H1 (cell line): ENCODE data around the gene MXRA8.

Experiments
- BCL11A ChIP-seq, 2 experiments: IDR thresholded peaks; one replicate each; pipeline ENCODE4 v1.6.1; 2011; ENCODE audit warnings: low read depth in 2 of 2, low read length in 2 of 2, mild to moderate bottlenecking in 2 of 2
- CEBPB ChIP-seq: IDR thresholded peaks from 2 replicates; pipeline ENCODE4 v1.6.1; 2012; ENCODE audit warnings: low read depth, low read length
- CTCF ChIP-seq, 3 experiments: IDR thresholded peaks; 1 replicate in 2 of 3; 2 replicates in 1 of 3; pipeline versions ENCODE4 v1.5.1 to v1.6.1; 2011; ENCODE audit warnings: low read length in 3 of 3, mild to moderate bottlenecking in 3 of 3, inconsistent platforms in 2 of 3, low read depth in 1 of 3, moderate library complexity in 1 of 3; ENCODE audit not compliant: insufficient read depth in 1 of 3; ENCODE audit errors: control extremely low read depth in 1 of 3
- MAFK ChIP-seq: IDR thresholded peaks from 2 replicates; pipeline ENCODE4 v1.6.1; 2012; ENCODE audit warnings: low read depth, mild to moderate bottlenecking, improper control_type of control experiment, low read length
- RAD21 ChIP-seq, 2 experiments: IDR thresholded peaks in 1 of 2; conservative IDR thresholded peaks in 1 of 2; 2 replicates each; pipeline ENCODE4 v1.6.1; 2011; ENCODE audit warnings: low read depth in 2 of 2, low read length in 2 of 2, improper control_type of control experiment in 1 of 2, inconsistent platforms in 1 of 2, mild to moderate bottlenecking in 1 of 2, moderate library complexity in 1 of 2
- RFX5 ChIP-seq: IDR thresholded peaks from 2 replicates; pipeline ENCODE4 v1.6.1; 2011; ENCODE audit warnings: low read depth, low read length, improper control_type of control experiment, borderline replicate concordance
- RXRA ChIP-seq: IDR thresholded peaks from 2 replicates; pipeline ENCODE4 v1.6.1; 2011; ENCODE audit warnings: low read depth, mild to moderate bottlenecking, low read length, moderate library complexity; ENCODE audit not compliant: insufficient read depth
- TCF12 ChIP-seq: IDR thresholded peaks from 2 replicates; pipeline ENCODE4 v1.6.1; 2011; ENCODE audit warnings: low read depth, mild to moderate bottlenecking, low read length
- TF ChIP-seq, protein P1 (sequence below): IDR thresholded peaks from 2 replicates; pipeline ENCODE4 v1.6.1; 2011; ENCODE audit warnings: low read depth, mild to moderate bottlenecking, low read length; ENCODE audit not compliant: insufficient read depth

DNA sequence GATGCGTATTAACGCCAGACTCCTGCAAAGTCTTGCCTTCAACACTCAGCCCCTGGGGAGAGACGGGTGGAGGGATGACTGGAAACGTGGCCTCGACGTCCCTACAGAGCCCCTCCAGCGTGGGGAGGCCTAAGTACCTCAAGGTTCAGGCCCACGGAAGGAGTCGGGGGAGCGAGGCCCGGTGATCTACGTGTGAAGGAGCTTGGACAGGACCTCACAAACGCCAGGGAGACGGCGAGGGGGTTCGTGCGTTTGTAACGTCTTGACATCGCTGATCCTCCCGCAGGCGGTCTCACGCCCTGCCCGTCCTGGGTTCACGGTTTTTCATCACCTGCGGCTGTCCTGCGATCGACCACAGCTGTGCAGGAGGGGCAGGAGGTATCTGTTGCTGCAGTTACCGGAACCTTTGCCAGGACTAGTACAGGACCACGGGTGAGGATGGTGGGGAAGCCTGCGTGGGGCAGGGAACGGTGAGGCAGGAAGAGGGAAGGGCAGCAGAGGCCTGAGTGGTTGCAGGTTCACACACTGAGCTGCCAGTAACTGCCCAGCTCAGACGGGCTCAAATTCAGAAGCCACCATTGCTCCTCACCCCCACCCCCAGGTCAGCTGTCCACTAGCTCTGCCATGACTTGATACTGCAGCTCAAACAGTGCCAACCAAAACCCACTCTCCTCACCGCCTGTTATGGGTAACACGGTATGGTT, 41.7 kb upstream of the MXRA8 start:
- no peak for TF ChIP-seq CTCF (IDR thresholded peaks at IDR 0.05; ENCODE audit: control extremely low read depth in 1 of 3, insufficient read depth in 1 of 3, low read depth in 1 of 3, low read length in 3 of 3)
- TF ChIP-seq CEBPB = no peak
- no peak for TF ChIP-seq RFX5
- TF ChIP-seq BCL11A (IDR thresholded peaks at IDR 0.05; ENCODE audit: low read depth in 2 of 2, low read length in 2 of 2) = no peak
- TF ChIP-seq TCF12 = no peak
- TF ChIP-seq RAD21 (IDR thresholded peaks at IDR 0.05 in 1 of 2, conservative IDR thresholded peaks at IDR 0.05 in 1 of 2; ENCODE audit: low read depth in 2 of 2, low read length in 2 of 2) = no peak
- no peak for TF ChIP-seq MAFK
- TF ChIP-seq RXRA = no peak
- TF ChIP-seq, protein P1, sequence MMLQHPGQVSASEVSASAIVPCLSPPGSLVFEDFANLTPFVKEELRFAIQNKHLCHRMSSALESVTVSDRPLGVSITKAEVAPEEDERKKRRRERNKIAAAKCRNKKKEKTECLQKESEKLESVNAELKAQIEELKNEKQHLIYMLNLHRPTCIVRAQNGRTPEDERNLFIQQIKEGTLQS = no peak
